Activated naive CD4-positive, alpha-beta T cell treated with Interleukin-2 at 50 U/mL for 16 hours (primary cell): ENCODE data around the gene DLK1.

ENCODE experiments used
- DNase-seq: peaks from one replicate; pipeline ENCODE4 v3.0.0-alpha.2; 2020

The DLK1 gene

DNA sequence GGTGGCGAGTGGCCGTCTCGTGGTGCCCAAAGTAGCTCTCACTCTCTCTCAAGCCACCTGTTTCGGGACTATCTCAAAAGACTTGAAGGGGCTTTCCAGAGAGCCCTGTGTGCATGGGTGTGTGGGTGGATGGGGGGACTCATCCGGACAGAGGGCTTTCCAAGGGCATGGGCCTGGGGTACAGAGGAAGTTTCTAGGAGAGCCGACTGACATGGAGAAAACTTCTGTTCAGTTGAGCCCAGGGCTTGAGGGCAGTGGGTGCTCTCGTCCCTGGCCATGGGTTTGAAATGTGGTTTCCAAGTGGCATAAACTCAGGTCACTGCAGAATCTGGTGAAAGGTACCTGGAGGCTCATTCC, 51.8 kb downstream of the DLK1 start:
- no peak for DNase-seq

DNA sequence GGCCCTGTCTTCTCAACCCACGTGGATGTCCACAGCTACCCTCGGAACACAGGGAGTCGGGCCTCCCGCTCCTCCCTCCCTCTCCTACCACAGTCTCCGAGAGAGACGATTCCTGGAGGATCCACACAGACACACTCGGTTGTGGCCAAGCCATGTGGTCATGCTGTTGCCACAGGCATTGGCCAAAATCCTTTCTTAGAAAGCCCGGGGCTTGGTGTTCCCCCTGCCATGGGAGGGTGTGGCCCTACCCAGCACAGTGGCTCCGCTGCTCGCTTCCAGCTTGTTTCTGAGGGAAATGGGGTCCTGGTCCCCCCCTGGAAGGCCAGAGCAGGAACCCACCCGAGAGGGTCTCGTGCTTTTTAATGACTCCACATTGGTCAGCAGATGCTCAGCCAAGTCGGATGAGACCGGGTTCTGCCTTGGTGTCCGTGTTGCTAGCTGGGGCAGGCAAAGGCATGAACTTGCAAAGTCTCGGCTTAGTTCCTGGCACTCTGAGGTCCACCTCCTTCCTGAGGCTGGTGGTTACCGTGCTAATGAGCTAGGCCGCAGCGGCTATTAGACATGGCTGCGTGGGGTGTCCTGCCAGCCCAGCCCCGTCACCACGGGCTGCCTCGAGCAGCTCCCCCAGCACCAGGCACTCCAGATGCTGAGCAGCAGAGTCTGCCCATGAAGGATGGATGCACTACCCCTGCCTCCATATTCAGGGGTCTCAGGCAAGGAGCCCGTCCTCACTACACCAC, 52.4 kb downstream of the DLK1 start:
- DNase-seq: no peak

DNA sequence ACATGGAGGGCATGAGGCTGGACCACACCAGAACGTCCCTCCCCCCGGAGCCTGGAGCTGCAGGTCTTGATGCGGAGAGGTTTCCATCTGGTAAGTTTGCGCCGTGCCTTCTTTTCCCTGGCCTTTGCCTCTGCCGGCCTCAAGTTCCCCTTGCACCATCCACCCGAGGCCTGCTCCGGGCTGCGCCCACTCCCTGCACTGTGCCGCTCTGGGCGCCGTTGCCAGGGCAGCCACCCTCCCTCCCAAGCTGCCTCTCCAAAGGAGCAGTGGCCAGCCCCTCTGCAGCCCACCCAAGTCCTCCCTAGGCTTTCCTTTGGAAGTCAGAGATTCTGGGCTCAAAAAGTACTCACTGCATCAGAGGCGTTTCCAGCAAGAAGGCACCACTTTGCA, 53.0 kb downstream of the DLK1 start:
- DNase-seq: no peak

DNA sequence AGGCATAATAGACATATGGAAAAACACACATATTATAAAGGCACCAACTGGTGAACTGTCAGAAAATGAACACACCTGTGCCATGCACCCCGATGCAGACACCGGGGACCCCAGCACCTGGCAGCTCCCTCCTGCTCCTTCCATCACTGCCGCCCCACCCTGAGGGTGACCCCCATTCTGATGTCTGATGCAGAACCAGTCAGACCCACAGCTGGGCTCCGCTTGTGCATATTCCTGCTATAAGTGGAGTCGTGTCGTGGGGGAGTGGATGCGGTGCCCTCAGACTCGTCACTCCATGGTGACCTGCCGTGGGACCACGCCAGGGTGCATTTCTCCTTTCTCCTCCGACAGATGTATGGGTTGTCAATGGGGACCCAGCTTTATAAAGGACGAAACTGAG, 53.6 kb downstream of the DLK1 start:
- no peak for DNase-seq

DNA sequence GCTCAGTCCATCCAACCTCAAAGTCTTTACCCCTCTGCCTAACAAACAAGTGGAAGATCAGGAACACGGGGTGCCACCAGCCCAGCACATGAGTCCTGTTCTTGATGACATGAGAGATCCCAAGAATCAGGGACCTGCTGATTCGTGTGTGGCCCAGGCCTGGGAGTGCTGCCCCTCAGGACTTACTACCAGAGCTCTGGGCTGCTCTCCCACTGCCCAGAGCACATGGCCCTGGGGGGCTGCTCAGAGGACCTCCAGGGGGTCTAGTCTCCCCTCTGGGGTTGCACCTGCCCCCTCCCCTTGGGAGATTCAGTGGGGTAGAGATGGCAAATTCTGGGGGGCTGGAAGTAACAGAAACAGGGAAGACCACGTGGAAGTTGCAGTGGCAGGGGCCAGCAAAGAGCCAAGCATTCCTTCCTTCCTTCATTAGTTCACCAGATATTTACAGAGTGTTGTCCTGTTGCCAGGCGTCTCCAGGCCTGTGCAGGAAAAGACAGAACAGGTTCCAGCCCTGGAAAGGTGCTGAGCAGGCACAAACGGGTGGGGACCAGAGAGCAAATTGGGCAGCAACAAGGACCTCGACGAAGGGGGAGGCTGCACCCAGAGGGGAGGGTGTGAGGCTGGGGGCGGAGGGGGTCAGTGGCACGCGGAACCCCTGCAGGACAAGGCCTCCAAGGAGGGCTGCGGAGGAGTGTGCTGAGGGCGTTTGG, 54.1 kb downstream of the DLK1 start:
- DNase-seq: no peak

DNA sequence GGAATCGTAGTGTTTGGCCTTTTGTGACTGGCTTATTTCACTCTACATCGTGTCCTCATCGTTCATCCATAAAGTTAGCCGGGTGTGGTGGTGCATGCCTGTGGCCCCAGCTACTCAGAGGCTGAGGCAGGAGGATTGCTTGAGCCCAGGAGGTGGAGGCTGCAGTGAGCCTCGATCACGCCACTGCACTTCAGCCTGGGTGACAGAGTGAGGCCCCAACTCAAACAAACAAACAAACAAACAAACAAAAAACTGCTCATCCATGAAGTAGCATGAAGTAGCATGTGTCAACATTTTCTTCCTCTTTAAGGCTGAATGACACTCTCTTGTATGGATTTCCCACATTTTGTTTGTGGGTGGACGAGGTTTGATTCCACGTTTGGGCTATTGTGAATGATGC, 55.3 kb downstream of the DLK1 start:
- DNase-seq: no peak

DNA sequence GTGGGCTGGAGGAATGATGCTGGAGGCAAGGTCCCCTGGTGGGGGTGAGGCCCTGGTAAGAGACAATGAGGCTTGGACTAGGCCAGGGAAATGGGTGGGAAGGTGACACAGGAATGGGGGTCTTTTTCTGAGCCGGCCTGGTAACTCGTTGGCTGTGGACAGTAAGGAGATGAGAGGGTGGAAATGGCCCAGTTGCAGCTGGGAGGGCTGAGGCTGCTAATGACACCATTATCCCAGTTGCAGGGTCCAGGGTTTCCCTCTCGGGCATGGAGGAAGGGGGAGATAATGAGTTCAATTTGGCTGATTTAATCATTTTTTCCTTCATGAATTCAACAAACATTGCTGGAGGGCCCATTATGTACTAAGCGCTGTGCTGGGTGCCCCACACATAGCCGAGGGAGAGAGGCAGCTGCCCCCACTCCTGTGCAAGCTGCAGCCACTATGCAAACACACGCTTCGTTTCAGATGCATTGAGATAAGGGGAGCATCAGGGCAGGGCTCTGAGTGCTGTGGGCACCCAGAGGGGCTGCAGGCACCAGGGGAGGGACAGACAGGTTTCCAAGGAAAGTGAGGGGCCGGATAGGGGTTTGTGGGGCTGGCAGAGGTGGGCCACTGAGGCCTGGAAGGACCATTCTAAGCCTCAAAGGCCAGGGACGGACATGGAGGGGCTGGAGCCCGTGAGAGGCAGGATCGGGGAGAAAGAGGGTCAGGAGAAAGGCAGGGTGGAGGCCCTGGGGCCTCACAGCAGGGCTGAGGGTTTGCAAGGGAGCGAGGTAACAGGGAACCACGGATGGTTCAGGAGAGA, 56.0 kb downstream of the DLK1 start:
- DNase-seq: no peak

DNA sequence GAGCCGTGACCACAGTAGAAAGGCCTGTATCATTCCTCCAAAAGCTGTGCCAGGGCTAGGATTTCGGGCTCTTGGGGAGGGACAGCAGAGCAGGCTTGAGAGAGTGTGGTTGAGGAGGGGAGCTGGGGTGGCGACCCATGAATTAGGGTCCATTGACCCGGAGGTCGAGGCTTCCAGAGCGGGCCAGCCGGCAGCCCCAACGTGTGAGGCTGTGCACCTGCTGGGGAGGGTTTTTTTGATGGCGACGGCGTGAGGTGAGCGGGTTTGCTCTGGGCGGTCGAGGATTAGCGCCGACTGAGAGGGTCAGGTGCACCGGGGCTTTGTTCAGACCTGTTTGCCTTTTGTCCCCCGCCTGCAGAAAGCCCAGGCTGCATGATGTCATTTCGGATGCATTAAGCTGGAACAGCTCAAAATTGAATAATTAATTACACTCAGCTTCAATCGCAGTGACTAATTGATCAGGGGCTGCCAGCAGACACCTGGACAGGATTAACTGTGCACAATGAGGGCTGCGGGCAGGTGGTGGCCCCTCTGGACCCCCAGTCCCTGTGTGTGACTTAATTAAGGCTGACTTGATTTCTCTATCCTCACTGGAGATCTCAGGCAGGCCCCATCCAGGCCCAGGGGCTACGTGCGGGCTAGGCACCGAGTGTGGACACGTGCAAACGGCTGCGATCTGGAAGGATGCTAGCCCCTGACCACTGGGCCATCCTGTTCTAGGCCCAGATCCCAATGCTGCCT, 57.1 kb downstream of the DLK1 start:
- no peak for DNase-seq

DNA sequence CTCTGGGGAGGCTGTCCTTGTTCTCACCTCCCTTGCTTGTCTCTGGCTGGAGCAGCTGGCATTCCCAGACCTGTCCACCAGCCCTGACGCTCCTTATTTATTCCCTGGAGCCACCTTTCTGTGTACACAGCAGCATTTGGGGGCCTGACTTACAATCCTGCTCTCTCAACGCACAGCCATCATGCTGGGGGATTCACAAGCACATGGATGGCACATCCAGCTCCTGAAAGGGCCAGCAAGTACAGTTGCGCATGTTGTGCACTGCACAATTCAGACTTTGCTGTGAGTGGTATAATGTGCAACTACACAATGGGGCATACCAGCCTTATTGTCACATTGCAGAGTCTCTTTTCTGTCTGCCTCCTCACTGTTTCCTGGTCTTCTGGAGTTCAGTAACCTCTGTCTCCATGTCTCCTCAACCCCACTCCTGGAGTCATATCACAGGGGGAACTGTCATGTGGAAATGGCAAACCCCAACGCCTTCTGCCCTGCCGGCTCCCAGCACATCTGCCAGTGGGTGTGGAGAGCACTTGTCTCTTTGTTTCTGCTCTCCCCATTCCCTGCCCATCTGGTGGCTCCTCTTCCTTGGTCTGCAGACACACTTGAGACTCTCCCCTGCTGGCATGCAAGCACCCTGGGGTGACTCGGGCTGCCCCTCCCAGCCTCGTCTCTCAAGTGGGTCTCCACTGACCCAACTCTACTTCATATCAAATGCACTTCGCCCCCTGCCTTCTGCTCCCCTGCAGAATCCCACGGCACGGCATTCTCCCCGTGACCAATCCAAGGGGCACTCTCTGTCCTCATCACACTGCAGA, 58.0 kb downstream of the DLK1 start:
- DNase-seq: no peak

DNA sequence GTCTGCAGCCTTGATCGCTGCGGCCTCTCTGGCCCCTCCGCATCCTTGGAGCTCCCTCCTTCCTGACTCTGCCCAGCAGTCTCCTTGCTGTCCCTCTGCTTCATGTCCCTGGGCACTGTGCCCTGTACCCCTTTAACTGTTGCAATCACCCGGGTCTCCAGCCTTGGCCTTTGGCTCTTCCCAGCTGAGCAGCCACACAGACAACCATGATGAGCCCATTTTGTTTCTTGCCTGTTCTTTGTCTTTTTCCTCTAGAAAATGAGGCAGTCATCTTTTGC, 58.6 kb downstream of the DLK1 start:
- no peak for DNase-seq

DNA sequence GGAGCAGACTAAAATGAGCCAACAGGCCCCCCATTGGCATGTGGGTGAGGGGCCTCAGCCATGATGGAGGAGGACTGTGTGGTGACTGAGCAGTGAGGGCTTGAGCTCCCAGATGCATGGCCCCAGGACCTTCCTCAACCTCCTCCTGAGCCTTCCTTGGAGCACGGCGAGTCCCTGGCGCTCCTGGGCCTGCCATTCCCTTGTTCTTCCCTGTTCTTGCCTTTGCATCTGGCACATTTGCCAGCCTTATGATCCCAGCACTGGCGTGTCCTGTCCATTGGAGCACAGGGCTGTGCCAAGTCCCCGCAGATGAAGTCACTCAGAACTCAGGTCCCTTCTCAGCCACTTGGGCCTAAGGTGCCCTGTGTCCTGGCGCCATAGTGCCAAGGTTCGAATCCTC, 58.9 kb downstream of the DLK1 start:
- no peak for DNase-seq

DNA sequence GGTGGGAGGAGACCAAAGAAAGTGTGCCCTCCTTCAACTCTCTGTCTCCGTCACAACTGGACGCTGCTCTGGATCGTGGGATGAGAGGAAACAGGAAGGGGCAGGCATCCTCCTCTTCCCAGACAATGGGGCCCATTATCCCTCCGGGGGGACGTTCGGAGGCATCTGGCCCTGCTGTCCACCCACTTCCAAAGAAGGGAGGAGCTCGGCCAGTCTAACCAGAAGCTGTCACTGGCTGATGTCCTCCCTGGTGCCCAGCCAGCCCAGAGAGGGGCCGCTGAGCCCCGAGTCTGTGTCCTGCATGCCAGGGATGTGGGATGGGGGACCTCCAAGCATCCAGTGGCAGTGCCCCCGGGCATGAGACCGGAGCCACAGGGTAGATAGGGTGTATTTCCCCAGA, 59.4 kb downstream of the DLK1 start:
- DNase-seq: no peak

DNA sequence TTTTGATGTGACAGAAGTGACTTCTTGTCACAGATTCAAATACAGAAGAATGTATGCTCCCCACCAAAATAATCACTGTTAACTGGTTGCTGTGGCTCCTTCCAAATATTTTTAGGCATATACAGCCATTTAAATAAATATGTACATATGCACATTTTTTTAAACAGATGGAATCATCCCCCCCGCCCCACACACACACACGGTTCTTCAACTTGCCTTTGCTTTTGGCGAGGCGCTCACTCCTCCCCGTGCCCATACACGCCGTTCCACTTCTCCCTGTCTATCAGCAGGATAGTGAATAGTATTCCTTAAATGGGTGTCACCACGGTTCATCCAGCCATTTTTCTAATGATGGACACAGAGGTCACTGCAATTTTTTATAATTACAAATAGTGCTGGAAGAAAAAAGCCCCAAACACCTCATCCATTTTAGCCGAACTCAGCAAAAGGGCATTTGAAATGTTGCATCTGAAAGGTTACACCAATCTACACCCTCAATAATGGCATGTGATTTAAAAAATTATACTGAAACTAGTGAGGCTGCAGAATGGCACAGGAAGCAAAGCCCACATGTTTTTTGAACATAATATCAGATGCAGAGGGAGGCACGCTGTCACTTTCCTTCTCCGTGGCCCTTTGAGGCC, 60.0 kb downstream of the DLK1 start:
- no peak for DNase-seq

DNA sequence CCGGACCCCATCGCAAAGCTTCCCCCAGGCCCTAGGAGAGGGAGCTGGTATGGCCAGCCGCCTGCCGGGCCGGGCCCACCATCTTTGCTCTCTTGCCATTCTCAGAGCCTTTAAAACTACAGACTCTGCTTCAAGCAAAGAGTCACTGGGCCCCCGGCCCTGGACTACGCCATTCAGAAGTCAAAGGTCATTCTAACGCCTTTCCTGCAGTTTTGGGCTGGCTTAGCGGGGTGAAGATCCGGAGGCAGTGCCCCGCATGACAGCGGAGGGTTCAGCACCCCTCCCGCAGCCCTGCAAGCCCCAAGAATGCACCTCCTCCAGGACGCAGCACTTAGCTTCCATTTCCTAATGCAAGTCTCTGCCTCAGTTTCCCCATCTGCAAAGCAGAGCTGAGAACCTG, 61.0 kb downstream of the DLK1 start:
- DNase-seq: no peak
